DND-41 (cell line): ENCODE measurements around the gene MYLK2.

Experiments used
- ATAC-seq: fragments of 200-7000 bp; cut with Tn5 transposase; 3 replicates; pipeline ENCODE4 v1.9.1; 2021; ENCODE audit warnings: low read depth; ENCODE audit not compliant: insufficient read depth
- DNase-seq: peaks from one replicate; pipeline ENCODE4 v3.0.0-alpha.2; 2020
- H2AFZ ChIP-seq: 2 replicates; pipeline ENCODE4 v1.6.0; 2012; ENCODE audit warnings: low read depth, low read length
- H3K27ac ChIP-seq: 2 replicates; pipeline ENCODE4 v1.5.1; 2012; ENCODE audit warnings: low read length, inconsistent platforms
- H3K27me3 ChIP-seq: fragments of 200-600 bp; sonication (generic); 2 replicates; pipeline ENCODE4 v1.6.0; 2012; ENCODE audit warnings: low read length, mild to moderate bottlenecking, inconsistent platforms; ENCODE audit not compliant: insufficient read depth, poor library complexity
- H3K36me3 ChIP-seq: 2 replicates; pipeline ENCODE4 v1.5.1; 2012; ENCODE audit warnings: low read length, inconsistent platforms; ENCODE audit not compliant: insufficient read depth
- H3K4me1 ChIP-seq: 2 replicates; pipeline ENCODE4 v1.5.1; 2012; ENCODE audit warnings: mild to moderate bottlenecking, low read length; ENCODE audit not compliant: insufficient read depth
- H3K4me2 ChIP-seq: 2 replicates; pipeline ENCODE4 v1.6.0; 2012; ENCODE audit warnings: mild to moderate bottlenecking, moderate library complexity, low read length, inconsistent platforms; ENCODE audit not compliant: insufficient read depth
- H3K4me3 ChIP-seq, 2 experiments: fragments of 200-600 bp in 1 of 2; shearing (Covaris generic) in 1 of 2; 2 replicates each; pipeline ENCODE4 v1.5.1; 2012 to 2016; ENCODE audit warnings: inconsistent platforms in 2 of 2, low read length in 2 of 2, mild to moderate bottlenecking in 2 of 2, low read depth in 1 of 2, moderate library complexity in 1 of 2
- H3K79me2 ChIP-seq: 2 replicates; pipeline ENCODE4 v1.6.0; 2012; ENCODE audit warnings: low read length, inconsistent platforms; ENCODE audit not compliant: insufficient read depth
- H3K9ac ChIP-seq: 2 replicates; pipeline ENCODE4 v1.6.0; 2012; ENCODE audit warnings: low read depth, mild to moderate bottlenecking, inconsistent platforms, low read length, moderate library complexity
- H3K9me3 ChIP-seq: 2 replicates; pipeline ENCODE4 v1.5.1; 2012; ENCODE audit warnings: low read length, moderate library complexity, mild to moderate bottlenecking, inconsistent platforms; ENCODE audit not compliant: insufficient read depth, severe bottlenecking
- H4K20me1 ChIP-seq: 2 replicates; pipeline ENCODE4 v1.6.0; 2012; ENCODE audit warnings: low read length; ENCODE audit not compliant: insufficient read depth
- CTCF ChIP-seq: IDR thresholded peaks from 2 replicates; pipeline ENCODE4 v1.5.1; 2012; ENCODE audit warnings: borderline replicate concordance, low read length, moderate library complexity, mild to moderate bottlenecking; ENCODE audit not compliant: poor library complexity, severe bottlenecking; ENCODE audit errors: extremely low read depth
- EZH2 ChIP-seq: IDR thresholded peaks from 3 replicates; pipeline ENCODE4 v1.6.1; 2012; ENCODE audit warnings: borderline replicate concordance, low read depth, mild to moderate bottlenecking, moderate library complexity, low read length, inconsistent platforms; ENCODE audit not compliant: severe bottlenecking

Gene MYLK2

DNA sequence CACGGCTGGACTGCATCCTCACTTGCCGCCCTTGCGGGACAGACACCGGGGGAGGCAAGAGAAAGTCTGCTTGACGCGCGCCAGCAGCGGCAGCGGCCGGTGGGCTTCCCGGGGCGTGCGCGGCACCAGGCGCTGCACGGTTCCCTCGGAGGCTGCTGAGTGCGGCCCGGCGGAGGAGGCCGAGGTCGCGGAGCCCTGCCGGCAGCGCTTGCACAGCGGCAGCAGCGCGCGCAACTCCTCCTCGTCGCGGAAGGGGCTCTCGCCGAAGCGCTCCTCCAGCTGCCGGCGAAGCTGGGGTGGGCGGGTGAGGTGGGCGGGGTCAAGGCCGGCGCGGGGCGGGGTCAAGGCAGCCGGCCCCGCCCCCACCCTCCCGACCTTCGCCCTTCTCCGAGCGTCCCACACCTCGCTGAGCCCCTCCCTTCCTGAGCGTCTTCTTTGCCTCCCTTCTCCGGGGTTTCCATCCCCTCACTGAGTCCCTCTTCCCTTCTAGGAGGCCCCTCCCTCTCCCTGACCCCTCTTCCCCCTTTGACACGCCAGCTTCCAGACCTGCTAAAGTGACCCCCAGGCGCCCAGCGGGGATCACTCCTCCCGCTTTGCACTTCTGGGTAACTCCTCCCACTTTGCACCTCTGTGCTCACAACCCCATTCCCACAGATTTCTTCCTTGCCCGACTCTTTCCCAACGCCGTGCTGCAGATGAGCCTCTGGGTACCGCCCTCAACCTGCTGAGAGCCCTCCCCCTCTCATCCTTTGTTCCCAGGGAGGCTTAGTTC lies 42.4 kb downstream of the MYLK2 start:
- Histone ChIP-seq H3K4me2 (peak overlapping the region; percentile 99), H4K20me1 (no peaks in the 10 kb centered on the region), H3K4me1 (peaks cover 20% of the 10 kb centered on the region), H2AFZ (peak overlapping the region; percentile 93), H3K9me3 (no peaks in the 10 kb centered on the region), H3K27me3 (peaks cover 38% of the 10 kb centered on the region), H3K9ac (peak overlapping the region; percentile 68), H3K36me3 (no peaks in the 10 kb centered on the region), H3K79me2 (no peaks in the 10 kb centered on the region), H3K4me3 (peak overlapping the region; percentile 32 to 76; a peak in 3 of 4 replicates), H3K27ac (no peak overlapping the region; the same call in 1 of the 2 replicates)
- TF ChIP-seq CTCF: no peak
- TF ChIP-seq EZH2: peak; percentile 7
- DNase-seq (peak; percentile 90), ATAC-seq (peak; percentile 96)

DNA sequence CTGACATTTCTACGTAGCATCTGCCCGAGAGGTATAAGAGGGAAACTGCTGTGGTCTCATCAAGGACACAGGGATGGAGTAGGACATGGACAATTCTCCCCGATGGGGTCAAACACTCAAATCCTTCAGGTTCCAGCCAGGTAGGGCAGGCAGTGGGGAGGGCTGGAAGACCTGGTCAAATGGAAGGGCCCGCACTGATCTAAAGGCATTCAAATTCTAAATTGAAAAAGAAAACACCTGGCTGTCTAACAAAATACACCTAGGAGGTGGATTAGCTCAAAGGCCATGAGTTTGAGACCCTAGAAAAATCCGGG lies 43.0 kb downstream of the MYLK2 start:
- Histone ChIP-seq H3K9me3 (no peaks in the 10 kb centered on the region), H4K20me1 (no peaks in the 10 kb centered on the region), H3K79me2 (no peaks in the 10 kb centered on the region), H3K27ac (no peak overlapping the region), H3K4me2 (peak overlapping the region; percentile 99), H3K27me3 (peaks cover 33% of the 10 kb centered on the region), H2AFZ (peak overlapping the region; percentile 54), H3K36me3 (no peaks in the 10 kb centered on the region), H3K9ac (no peak overlapping the region), H3K4me3 (no peak overlapping the region), H3K4me1 (peaks cover 20% of the 10 kb centered on the region)
- DNase-seq: no peak
- ATAC-seq: no peak
- TF ChIP-seq CTCF (no peak), EZH2 (no peak)

GRCh38 chr20:31862506-31862905 lies 43.4 kb downstream of the MYLK2 start:
- peaks cover 20% of the 10 kb centered on the region for H3K4me1 ChIP-seq
- DNase-seq: no peak
- no peak overlapping the region for H3K9ac ChIP-seq

More at GRCh38 chr20:31862506-31862905, 43.4 kb downstream of the MYLK2 start:
- ATAC-seq: no peak
- no peaks in the 10 kb centered on the region for H3K36me3 ChIP-seq
- H3K4me3 ChIP-seq: no peak overlapping the region
- no peaks in the 10 kb centered on the region for H3K79me2 ChIP-seq
- peaks cover 30% of the 10 kb centered on the region for H3K27me3 ChIP-seq
- H3K27ac ChIP-seq: no peak overlapping the region
- no peak overlapping the region for H3K4me2 ChIP-seq
- H2AFZ ChIP-seq: no peak overlapping the region
- no peaks in the 10 kb centered on the region for H3K9me3 ChIP-seq
- no peak for TF ChIP-seq EZH2
- no peak for TF ChIP-seq CTCF
- H4K20me1 ChIP-seq: no peaks in the 10 kb centered on the region
